NCI-H128 (cell line): ENCODE results near the gene SLC44A3.
"Not testable (repeated sequence)": the region's sequence is repeated elsewhere in the genome, so short reads cannot be mapped to it uniquely, and the experiment has no call there.

ENCODE experiments used
- DNase-seq: peaks from one replicate; lab custom pipeline; 2025; ENCODE audit not compliant: unreplicated experiment; lab: John Stamatoyannopoulos, UW

The SLC44A3 gene

DNA sequence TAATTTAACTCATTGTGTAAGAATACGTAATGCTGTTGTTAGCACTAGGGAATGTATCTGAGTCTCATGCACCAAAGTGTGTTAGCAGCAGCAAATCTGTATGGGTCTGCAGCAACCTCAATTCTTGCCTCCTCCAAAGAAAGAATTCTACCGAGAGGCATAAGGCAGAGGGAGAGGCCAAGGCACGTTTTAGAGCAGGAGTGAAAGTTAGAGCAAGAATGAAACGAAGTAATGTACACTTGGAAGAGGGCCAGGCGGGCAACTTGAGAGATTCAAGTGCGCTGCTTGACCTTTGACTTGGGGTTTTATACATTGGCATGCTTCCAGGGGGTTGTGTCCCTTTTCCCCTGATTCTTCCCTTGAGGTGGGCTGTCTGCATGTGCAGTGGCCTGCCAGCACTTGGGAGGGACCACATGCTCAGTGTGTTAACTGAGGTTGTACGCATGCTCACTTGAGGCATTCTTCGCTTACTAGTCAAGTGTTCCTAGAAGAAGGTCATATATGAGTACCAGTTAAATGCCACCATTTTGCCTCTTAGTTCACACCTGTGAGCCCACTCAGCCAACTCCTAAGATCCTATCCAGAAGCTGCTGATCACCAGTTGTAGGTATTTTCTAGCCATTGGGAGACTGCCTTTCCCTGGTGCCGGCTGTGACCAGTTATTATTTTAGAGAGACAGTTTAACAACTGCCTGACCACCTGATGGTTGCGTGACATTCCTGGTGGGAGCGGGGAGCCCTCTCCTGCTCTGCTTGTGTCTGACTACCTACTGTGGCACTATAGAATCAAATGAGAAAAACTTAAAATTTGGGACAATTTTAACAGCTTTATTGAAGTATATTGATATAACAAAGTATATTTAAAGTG, 109.4 kb downstream of the SLC44A3 start:
- no peak for DNase-seq

DNA sequence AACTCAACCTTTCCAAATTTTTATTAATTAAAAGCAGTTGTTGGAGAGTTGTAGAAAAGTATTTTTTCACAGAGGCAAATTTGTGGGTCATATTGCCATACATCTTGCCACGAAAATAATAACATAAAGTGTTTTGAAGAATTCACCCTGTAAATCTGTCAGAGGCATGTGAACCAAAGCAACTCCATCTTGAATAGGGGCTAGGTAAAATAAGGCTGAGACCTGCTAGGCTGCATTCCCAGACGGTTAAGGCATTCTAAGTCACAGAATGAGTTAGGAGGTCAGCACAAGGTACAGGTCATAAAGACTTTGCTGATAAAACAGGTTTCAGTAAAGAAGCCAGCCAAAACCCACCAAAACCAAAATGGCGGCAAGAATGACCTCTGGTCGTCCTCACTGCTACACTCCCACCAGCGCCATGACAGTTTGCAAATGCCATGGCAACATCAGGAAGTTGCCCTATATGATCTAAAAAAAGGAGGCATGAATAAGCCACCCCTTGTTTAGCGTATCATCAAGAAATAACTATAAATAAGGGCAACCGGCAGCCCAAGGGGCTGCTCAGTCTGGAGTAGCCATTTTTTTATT, 111.2 kb downstream of the SLC44A3 start:
- DNase-seq, result no peak

- no peak for DNase-seq
Observed at GRCh38 chr1:94934551-94934950, 114.4 kb downstream of the SLC44A3 start.

GRCh38 chr1:94935034-94935433, 114.9 kb downstream of the SLC44A3 start:
- no peak for DNase-seq

DNA sequence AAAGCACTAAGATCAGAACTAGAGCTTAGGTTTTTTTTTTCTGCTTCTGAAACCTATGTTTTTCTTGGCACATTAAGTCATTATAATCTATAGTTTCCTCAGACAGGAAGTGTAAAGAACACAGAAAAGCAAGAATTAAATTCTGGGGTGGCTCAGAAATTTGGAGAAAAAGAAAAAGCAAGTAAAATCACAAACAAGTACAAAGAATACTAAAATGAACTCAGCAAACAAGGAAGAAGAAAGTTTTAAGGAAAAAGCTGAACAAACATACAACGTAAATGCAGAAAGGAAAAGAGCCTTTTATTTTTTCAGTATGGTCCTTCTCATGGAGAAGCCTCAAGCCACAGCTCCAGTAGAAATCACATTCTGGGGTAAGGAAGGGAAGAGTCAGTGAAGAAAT, 115.3 kb downstream of the SLC44A3 start:
- no peak for DNase-seq

- no peak for DNase-seq
Observed at GRCh38 chr1:94936861-94937620, 116.9 kb downstream of the SLC44A3 start.

DNA sequence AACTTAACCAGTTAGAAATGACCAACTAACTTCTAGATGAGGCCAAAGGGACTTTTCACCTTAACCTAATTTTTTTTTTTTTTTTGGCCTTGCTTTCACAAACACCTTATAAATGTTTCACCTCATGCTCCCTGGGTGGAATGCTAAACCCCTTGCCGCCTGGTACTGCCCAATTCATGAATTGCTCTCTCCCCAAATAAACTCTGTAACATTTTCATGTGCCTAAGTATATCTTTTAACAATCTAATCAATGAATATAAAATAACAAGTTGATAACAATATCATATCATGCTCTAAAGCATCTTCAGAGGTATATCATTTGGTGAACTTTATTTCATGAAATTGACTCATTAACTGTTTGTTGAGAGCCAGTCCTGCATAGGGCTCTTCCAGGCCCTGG, 117.7 kb downstream of the SLC44A3 start:
- DNase-seq, result no peak

- no peak for DNase-seq
Observed at GRCh38 chr1:94940738-94941137, 120.6 kb downstream of the SLC44A3 start.

GRCh38 chr1:94941480-94941879, 121.3 kb downstream of the SLC44A3 start:
- not testable (repeated sequence) for DNase-seq

GRCh38 chr1:94942171-94943128, 122.3 kb downstream of the SLC44A3 start:
- DNase-seq, result no peak
